ENCODE data around the gene RRP12.
A peak's percentile ranks its signal among the peaks of the same experiment; 100 is the strongest.

The RRP12 gene

DNA sequence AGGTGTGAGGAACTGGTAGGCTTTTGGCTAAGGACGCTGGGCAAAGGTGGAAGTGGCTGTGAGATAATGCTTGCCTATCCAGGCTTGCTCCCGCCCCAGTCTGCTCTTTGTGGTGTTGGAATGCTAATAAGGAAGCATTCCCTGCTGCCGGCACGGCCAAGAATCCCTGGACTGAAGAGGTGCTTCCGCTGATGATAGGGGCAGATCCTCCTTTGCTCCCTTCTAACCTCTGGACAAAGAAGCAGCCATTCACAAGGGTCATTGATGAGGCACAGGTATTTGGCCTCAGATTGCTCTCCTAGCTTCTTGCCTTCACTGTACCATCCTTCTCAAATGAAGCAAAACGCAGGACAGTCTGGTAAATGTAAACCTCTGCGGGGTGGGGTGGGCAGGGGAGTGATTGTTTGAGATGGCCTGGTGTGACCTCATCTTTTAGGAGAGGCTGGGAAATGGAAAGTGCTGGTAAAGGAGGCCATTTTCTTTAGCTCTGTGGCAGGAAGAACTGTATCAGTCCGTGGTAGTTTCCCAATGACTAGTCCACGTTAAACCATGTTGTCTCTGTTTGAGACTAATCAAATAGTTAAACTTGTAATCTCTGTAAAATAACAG, 26.5 kb upstream of the RRP12 start:
- TF ChIP-seq NFIC (IDR thresholded peaks at IDR 0.05) (no peak), TCF12 (IDR thresholded peaks at IDR 0.05; ENCODE audit: low read depth) (no peak), CEBPB (IDR thresholded peaks at IDR 0.05) (no peak), EGR1 (IDR thresholded peaks at IDR 0.05) (no peak), TEAD4 (IDR thresholded peaks at IDR 0.05) (no peak)

DNA sequence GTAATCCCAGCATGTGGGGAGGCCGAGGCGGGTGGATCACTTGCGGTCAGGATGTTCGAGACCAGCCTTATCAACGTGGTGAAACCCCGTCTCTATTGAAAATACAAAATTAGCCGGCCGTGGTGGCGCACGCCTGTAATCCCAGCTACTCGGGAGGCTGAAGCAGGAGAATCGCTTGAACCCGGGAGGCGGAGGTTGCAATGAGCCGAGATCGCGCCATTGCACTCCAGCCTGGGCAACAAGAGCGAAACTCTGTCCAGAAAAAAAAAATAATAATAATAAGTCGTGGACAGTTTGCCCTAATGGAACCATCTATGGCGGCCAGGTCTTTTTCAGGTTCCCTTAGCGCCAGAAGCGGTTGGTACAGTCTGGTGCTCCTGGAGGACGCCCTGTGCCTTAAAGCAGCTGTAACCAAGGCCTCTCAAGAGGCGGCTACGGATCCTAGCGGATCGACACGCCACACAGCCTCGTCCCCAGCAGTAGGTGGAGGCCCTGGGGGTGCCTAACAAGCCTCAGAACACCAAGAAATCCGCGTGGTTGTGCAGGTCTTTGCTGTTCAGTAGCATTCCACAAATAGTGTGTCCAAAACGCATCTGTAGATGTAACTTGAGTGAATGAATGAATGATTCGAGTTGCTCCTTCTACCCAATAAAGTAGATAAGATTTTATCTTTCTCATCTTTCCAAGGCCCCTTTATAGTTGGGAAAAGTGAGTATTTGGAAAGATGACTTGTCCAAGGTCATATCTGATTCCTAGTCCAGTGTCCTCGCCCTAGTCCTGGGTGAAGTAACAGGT, 25.8 kb upstream of the RRP12 start:
- no peak for TF ChIP-seq RAD21 (IDR thresholded peaks at IDR 0.05; ENCODE audit: low read depth)
- TF ChIP-seq TEAD4 (IDR thresholded peaks at IDR 0.05) = no peak
- no peak for TF ChIP-seq YY1 (IDR thresholded peaks at IDR 0.05; ENCODE audit: low read depth)
- TF ChIP-seq EP300 (IDR thresholded peaks at IDR 0.05; ENCODE audit: borderline replicate concordance) = no peak
- TF ChIP-seq NFIC (IDR thresholded peaks at IDR 0.05) = no peak
- no peak for TF ChIP-seq ZBTB7A (IDR thresholded peaks at IDR 0.05; ENCODE audit: low read depth)
- no peak for TF ChIP-seq CEBPB (IDR thresholded peaks at IDR 0.05)
- no peak for TF ChIP-seq EGR1 (IDR thresholded peaks at IDR 0.05)
- TF ChIP-seq, protein P1, sequence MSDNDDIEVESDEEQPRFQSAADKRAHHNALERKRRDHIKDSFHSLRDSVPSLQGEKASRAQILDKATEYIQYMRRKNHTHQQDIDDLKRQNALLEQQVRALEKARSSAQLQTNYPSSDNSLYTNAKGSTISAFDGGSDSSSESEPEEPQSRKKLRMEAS (IDR thresholded peaks at IDR 0.05) = no peak
- TF ChIP-seq, protein P2, sequence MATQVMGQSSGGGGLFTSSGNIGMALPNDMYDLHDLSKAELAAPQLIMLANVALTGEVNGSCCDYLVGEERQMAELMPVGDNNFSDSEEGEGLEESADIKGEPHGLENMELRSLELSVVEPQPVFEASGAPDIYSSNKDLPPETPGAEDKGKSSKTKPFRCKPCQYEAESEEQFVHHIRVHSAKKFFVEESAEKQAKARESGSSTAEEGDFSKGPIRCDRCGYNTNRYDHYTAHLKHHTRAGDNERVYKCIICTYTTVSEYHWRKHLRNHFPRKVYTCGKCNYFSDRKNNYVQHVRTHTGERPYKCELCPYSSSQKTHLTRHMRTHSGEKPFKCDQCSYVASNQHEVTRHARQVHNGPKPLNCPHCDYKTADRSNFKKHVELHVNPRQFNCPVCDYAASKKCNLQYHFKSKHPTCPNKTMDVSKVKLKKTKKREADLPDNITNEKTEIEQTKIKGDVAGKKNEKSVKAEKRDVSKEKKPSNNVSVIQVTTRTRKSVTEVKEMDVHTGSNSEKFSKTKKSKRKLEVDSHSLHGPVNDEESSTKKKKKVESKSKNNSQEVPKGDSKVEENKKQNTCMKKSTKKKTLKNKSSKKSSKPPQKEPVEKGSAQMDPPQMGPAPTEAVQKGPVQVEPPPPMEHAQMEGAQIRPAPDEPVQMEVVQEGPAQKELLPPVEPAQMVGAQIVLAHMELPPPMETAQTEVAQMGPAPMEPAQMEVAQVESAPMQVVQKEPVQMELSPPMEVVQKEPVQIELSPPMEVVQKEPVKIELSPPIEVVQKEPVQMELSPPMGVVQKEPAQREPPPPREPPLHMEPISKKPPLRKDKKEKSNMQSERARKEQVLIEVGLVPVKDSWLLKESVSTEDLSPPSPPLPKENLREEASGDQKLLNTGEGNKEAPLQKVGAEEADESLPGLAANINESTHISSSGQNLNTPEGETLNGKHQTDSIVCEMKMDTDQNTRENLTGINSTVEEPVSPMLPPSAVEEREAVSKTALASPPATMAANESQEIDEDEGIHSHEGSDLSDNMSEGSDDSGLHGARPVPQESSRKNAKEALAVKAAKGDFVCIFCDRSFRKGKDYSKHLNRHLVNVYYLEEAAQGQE (IDR thresholded peaks at IDR 0.05; ENCODE audit: low read depth) = no peak
- no peak for TF ChIP-seq TCF12 (IDR thresholded peaks at IDR 0.05; ENCODE audit: low read depth)
- no peak for TF ChIP-seq CREB1 (IDR thresholded peaks at IDR 0.05; ENCODE audit: low read depth)

DNA sequence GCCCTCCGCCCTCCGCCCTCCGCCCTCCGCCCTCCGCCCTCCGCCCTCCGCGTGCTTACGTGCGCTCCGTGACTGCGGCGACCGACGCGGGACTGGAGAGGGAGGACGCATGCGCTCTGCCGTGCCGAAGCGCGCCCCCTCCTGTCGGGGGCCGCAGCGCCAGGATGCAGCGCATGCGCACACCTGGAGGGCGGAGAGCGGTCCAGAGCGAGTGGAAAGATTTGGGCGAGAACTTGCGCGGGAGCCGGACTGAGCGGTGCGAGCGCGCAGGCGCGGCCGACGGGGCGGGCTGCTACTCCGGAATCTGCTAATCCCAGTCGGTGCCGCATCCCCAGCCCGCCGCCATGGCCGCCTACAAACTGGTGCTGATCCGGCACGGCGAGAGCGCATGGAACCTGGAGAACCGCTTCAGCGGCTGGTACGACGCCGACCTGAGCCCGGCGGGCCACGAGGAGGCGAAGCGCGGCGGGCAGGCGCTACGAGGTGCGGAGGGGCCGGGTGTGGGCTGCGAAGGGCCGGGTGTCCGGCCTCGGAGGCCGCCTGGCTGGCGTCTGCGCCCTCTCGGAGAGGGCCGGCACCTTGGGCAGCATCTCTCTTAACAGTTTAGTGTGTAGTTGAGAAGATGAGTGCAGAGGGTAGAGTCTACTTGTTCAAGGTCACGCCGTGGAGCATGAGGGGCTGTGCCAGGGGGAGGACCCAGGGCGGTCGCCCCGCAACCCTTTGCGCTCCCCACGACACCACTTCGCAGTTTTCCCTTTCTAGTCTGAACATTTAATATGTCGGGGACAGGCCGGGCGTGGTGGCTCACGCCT, 25.0 kb upstream of the RRP12 start, which contains the start of gene PGAM1:
Gene PGAM1 (plus strand): TSS at position 228 of the 812 bp plus-strand sequence. CDS start 117 bp downstream, at position 345.
- TF ChIP-seq EGR1 (IDR thresholded peaks at IDR 0.05) (no peak), CEBPB (IDR thresholded peaks at IDR 0.05) (no peak), TCF12 (IDR thresholded peaks at IDR 0.05; ENCODE audit: low read depth) (no peak), TEAD4 (IDR thresholded peaks at IDR 0.05) (no peak), YY1 (IDR thresholded peaks at IDR 0.05; ENCODE audit: low read depth) (peak; percentile 74; the same call in 1 of the 2 replicates), FOXM1 (IDR thresholded peaks at IDR 0.05; ENCODE audit: borderline replicate concordance, low read depth) (no peak), ZBTB7A (IDR thresholded peaks at IDR 0.05; ENCODE audit: low read depth) (no peak), TAF1 (IDR thresholded peaks at IDR 0.05; ENCODE audit: low read depth) (peak; percentile 86), CREB1 (IDR thresholded peaks at IDR 0.05; ENCODE audit: low read depth) (no peak), EP300 (IDR thresholded peaks at IDR 0.05; ENCODE audit: borderline replicate concordance) (0 out of 2 replicates have a peak, but pooled peaks have one; percentile 48), NFIC (IDR thresholded peaks at IDR 0.05) (no peak), RAD21 (IDR thresholded peaks at IDR 0.05; ENCODE audit: low read depth) (peak; percentile 7; the same call in 1 of the 2 replicates)
- TF ChIP-seq, protein P1 (IDR thresholded peaks at IDR 0.05) = peak; percentile 81
- TF ChIP-seq, protein P3, sequence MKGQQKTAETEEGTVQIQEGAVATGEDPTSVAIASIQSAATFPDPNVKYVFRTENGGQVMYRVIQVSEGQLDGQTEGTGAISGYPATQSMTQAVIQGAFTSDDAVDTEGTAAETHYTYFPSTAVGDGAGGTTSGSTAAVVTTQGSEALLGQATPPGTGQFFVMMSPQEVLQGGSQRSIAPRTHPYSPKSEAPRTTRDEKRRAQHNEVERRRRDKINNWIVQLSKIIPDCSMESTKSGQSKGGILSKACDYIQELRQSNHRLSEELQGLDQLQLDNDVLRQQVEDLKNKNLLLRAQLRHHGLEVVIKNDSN (IDR thresholded peaks at IDR 0.05) = no peak
- TF ChIP-seq, protein P2 (IDR thresholded peaks at IDR 0.05; ENCODE audit: low read depth) = no peak

DNA sequence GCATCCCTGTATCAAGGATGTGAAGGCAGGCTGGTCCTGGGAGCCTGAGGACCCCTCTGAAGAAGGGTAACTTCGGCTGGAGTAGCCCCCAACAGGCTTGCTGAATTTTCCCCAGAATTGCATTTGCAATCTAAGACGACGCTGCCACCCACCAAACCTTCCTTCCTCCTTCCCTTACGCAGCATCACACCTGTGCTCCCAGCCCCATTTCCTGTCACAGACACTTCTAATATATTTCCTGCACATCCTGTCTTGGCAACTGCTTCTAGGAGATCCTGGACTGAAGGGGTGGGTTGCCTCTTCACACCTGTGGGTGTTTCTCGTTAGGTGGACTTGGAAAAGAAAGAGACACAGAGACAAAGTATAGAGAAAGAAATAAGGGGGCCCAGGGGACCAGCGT, 15.4 kb upstream of the RRP12 start:
- TF ChIP-seq FOXM1 (IDR thresholded peaks at IDR 0.05; ENCODE audit: borderline replicate concordance, low read depth) = no peak

DNA sequence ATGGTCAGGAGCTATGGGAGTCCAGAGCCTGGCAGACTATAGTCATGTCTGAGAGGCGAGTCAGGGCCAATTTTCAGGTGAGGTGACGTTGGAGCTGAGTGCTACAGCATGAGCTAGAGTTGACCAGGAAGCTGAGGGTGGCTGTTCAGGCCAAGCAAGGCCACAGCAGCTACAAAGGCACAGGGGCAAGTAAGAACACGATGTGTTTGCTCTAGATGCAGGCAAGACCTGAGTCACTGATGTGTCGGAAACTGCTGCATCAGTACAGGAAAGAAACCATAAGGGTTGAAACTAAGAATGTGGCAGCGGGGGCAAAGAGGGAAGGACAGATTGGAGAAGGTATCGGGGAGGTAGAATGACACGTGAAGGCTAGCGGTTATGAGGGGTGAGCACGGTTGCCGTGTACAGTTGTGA, 11.8 kb upstream of the RRP12 start:
- TF ChIP-seq CREB1 (IDR thresholded peaks at IDR 0.05; ENCODE audit: low read depth) (no peak), EGR1 (IDR thresholded peaks at IDR 0.05) (no peak), YY1 (IDR thresholded peaks at IDR 0.05; ENCODE audit: low read depth) (no peak), RAD21 (IDR thresholded peaks at IDR 0.05; ENCODE audit: low read depth) (no peak), FOXM1 (IDR thresholded peaks at IDR 0.05; ENCODE audit: borderline replicate concordance, low read depth) (no peak), NFIC (IDR thresholded peaks at IDR 0.05) (no peak), CEBPB (IDR thresholded peaks at IDR 0.05) (no peak), TAF1 (IDR thresholded peaks at IDR 0.05; ENCODE audit: low read depth) (no peak), TCF12 (IDR thresholded peaks at IDR 0.05; ENCODE audit: low read depth) (no peak), EP300 (IDR thresholded peaks at IDR 0.05; ENCODE audit: borderline replicate concordance) (no peak), TEAD4 (IDR thresholded peaks at IDR 0.05) (no peak), ZBTB7A (IDR thresholded peaks at IDR 0.05; ENCODE audit: low read depth) (no peak)
- TF ChIP-seq, protein P3 (IDR thresholded peaks at IDR 0.05) = no peak
- TF ChIP-seq, protein P2 (IDR thresholded peaks at IDR 0.05; ENCODE audit: low read depth) = no peak
- TF ChIP-seq, protein P1 (IDR thresholded peaks at IDR 0.05) = no peak
